Ovary (tissue), 9 donors: Measurements from ENCODE around the gene CMTM4. TPM values are rescaled to one million over a fixed set of nuclear protein-coding genes. Genes with fewer than 3 reads are reported as not detected.
"Not testable (repeated sequence)": the region's sequence is repeated elsewhere in the genome, so short reads cannot be mapped to it uniquely, and the experiment has no call there.

ENCODE experiments used
- DNase-seq, 5 donors: peaks; one replicate each; pipeline ENCODE4 v3.0.0-alpha.2; 2019 to 2020
- H3K27ac ChIP-seq, 2 donors: fragments of 200-600 bp; one replicate each; pipeline versions ENCODE4 v1.5.1 to v1.8.0; 2019 to 2022
- H3K27me3 ChIP-seq: fragments of 200-600 bp; one replicate; pipeline ENCODE4 v1.8.0; 2022
- H3K36me3 ChIP-seq: fragments of 200-600 bp; sonication (generic); one replicate; pipeline ENCODE4 v1.5.1; 2019
- H3K4me1 ChIP-seq: one replicate; pipeline ENCODE4 v1.8.1; 2013; ENCODE audit warnings: mild to moderate bottlenecking, moderate library complexity; ENCODE audit not compliant: insufficient read depth
- H3K4me3 ChIP-seq: fragments of 200-600 bp; sonication (generic); one replicate; pipeline ENCODE4 v1.5.1; 2017
- H3K9me3 ChIP-seq, 2 donors: fragments of 200-600 bp in 1 of 2; sonication (generic) in 1 of 2; one replicate each; pipeline versions ENCODE4 v1.5.1 to v1.8.1; 2013 to 2019; ENCODE audit warnings: mild to moderate bottlenecking in 1 of 2, moderate library complexity in 1 of 2
- CTCF ChIP-seq, 3 donors: fragments of 450-650 bp in 2 of 3; fragments of 200-600 bp in 1 of 3; IDR thresholded peaks; one replicate each; pipeline versions ENCODE4 v1.5.1 to v1.8.0; 2016 to 2022; ENCODE audit warnings: antibody characterized with exemption in 3 of 3, mild to moderate bottlenecking in 1 of 3
- EP300 ChIP-seq: sonication (generic); formaldehyde crosslinking; IDR thresholded peaks from one replicate; pipeline ENCODE4 v1.6.1; 2017; ENCODE audit warnings: antibody characterized with exemption
- POLR2A ChIP-seq: fragments of 450-650 bp; IDR thresholded peaks from one replicate; pipeline ENCODE4 v1.6.1; 2017; ENCODE audit warnings: antibody characterized with exemption, mild to moderate bottlenecking, moderate library complexity
- WGBS, 3 donors: extraction: QIAGEN DNeasy Blood & Tissue Kit in 1 of 3; methylation state at CpG; one replicate each; pipeline versions ENCODE4 v1.1.5 to v1.1.7; 2013 to 2017; 5-methylcytosine and 5-hydroxymethylcytosine counted together
- intact Hi-C, 4 donors: fragments of 100-400 bp; cut with DNase I; formaldehyde crosslinking; loops; one replicate each; pipeline versions ENCODE4 v1.11.0 to v1.15.1; 2022 to 2023
- polyA plus RNA-seq, 2 donors: library from polyadenylated mRNA; stranded (reverse); fragments of 200-250 nt in 1 of 2; fragments of 350-450 nt in 1 of 2; fragmentation: Illumina TruSeq in 1 of 2; extraction: RNeasy Lipid Tissue Mini Kit (QIAGEN cat#74804) in 1 of 2; gene quantifications; one replicate each; pipeline ENCODE4 v1.2.3, GENCODE V29; 2013 to 2014
- small RNA-seq: library from RNA; depleted of rRNA; stranded (forward); fragments of <200 nt; gene quantifications from one replicate; pipeline ENCODE3, GENCODE V24; 2016
- total RNA-seq, 7 donors: library from RNA; depleted of rRNA in 2 of 7; stranded (reverse); fragments of >200 nt in 2 of 7; fragmentation: NEBNext Ultra II Directional in 3 of 7; extraction: Animal tissue kit (Norgen Biotek cat#: 25700) in 3 of 7; gene quantifications; one replicate each; pipeline versions ENCODE4 v1.1.0 to v1.2.4, GENCODE V29; 2016 to 2023
- donor health status: DM: no; HTN: no; CAD: no; lungs with moderate emphysema.
- donor health status: DM: no; HTN: no; CAD: no.
- donor health status: Bipolar disorder and iron deficiency.
- donor health status: DM: yes; HTN: yes; CAD: no.
- donor health status: DM: no; HTN: no; CAD: no.
- donor health status: DM: yes; HTN: yes; CAD: no.

Gene CMTM4
- total and polyA plus RNA-seq, 9 donors: 5.4 to 47.1 (median 13.1) TPM

DNA sequence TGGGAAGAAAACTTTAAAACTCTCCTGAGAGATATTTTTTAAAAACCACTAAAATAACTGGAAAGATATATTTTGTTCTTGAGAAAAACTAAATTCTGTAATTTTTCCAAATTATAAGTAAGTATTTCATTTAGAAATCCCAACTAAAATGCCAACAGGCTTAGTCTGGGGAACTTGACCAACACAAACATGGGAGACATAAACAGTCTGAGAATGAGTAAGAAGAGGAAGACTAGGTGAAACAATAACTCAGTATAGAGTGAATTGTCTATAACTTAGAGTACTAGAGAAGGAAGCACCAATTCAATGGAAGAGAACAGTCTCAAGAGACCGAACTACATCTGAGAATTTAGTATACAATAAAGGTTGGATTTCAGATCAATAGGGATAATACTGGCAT is 127.4 kb downstream of the CMTM4 start:
- WGBS, 3 donors: 94 to 97% (median 94%) methylated on average over 1 of the region's 1 CpG
- H3K9me3 ChIP-seq: no peaks in the 10 kb centered on the region
- H3K36me3 ChIP-seq: no peaks in the 10 kb centered on the region
- peaks cover 1% of the 10 kb centered on the region for H3K4me1 ChIP-seq
- H3K27ac ChIP-seq: no peak overlapping the region
- H3K27me3 ChIP-seq: no peaks in the 10 kb centered on the region
- no peak for DNase-seq
- TF ChIP-seq EP300 (no peak), POLR2A (no peak), CTCF (IDR thresholded peaks at IDR 0.05) (no peak)
- intact Hi-C loops: no loop called here
- H3K4me3 ChIP-seq: no peak overlapping the region

DNA sequence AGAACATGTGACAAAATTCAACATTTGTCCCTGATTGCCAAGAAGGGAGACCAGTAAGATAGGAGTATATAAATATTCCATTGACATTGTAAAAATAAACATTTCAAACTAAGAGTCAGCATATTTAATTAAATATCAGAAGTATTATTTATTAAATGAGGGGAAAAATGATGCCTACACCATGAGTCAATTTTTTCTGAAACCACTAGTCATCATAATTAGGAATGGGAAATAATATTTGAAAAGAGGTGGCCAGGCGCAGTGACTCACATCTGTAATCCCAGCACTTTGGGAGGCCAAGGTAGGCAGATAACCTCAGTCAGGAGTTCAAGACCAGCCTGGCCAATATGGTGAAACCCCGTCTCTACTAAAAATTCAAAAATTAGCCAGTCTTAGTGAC is 128.2 kb downstream of the CMTM4 start:
- no peaks in the 10 kb centered on the region for H3K27me3 ChIP-seq
- H3K4me1 ChIP-seq: peaks cover 1% of the 10 kb centered on the region
- H3K27ac ChIP-seq: no peak overlapping the region
- 72 to 87% (median 82%) methylated on average over 2 of the region's 2 CpGs for WGBS, 3 donors
- TF ChIP-seq EP300 (no peak), POLR2A (no peak), CTCF (IDR thresholded peaks at IDR 0.05) (no peak)
- no peaks in the 10 kb centered on the region for H3K36me3 ChIP-seq
- H3K4me3 ChIP-seq: no peak overlapping the region
- intact Hi-C loops: no loop called here
- DNase-seq: no peak
- H3K9me3 ChIP-seq: no peaks in the 10 kb centered on the region

- H3K4me1 ChIP-seq, intact Hi-C loops, DNase-seq, H3K27me3 ChIP-seq, H3K27ac ChIP-seq, H3K36me3 ChIP-seq, H3K9me3 ChIP-seq, H3K4me3 ChIP-seq: not testable (repeated sequence)
- 94 to 98% (median 95%) methylated on average over 3 of the region's 3 CpGs for WGBS, 3 donors
Observed at GRCh38 chr16:66567270-66567669, 129.3 kb downstream of the CMTM4 start.

DNA sequence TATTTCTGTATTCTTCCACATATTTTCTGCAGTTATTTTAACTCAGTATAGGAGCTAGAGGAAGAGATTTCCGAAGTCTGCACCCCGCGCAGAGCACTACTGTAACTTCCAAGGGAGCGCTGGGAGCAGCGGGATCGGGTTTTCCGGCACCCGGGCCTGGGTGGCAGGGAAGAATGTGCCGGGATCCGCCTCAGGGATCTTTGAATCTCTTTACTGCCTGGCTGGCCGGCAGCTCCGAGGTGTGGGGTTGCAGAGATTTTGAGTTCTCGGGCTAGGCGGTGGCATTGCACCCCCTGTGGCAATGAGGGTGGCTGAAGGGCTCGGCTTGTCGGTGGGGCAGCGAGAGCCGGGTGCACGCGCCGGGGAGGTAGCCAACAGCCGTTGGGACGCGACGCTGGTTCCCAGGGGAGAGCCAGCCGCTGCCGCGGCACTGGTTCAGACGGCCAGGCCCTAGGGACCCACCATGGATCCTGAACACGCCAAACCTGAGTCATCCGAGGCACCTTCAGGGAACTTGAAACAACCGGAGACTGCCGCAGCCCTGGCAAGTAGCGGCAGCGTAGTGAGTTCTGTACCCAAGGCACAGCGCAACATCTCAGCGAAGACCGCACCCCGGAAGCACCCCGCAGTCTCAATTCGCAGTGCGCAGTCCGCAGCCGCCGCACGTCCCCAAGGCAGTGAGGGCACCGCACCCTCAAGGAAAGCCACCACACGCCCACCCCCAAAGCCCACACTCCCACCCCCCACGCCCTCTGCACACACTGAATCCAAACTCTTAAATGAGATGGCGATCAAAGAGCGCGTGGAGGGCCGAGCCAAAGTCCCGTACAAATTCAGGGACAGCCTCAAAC is 130.3 kb downstream of the CMTM4 start, which contains the start of gene CMTM1:
TSS of gene CMTM1 (plus strand) at position 389 of the 851 bp plus-strand sequence. CDS start at position 464, 75 bp downstream.
- no peaks in the 10 kb centered on the region for H3K9me3 ChIP-seq
- no peak within 1 kb of the TSS for H3K27ac ChIP-seq
- no peaks in the 10 kb centered on the region for H3K36me3 ChIP-seq
- H3K27me3 ChIP-seq: no peaks in the 10 kb centered on the region
- no peak within 1 kb of the TSS for H3K4me3 ChIP-seq
- DNase-seq: no peak
- intact Hi-C loops: no loop called here
- 93 to 94% (median 93%) methylated on average over 49 to 54 of the region's 54 CpGs for WGBS, 3 donors
- H3K4me1 ChIP-seq: no peaks in the 10 kb centered on the region
- no peak for TF ChIP-seq EP300
- TF ChIP-seq POLR2A: no peak
- TF ChIP-seq CTCF (IDR thresholded peaks at IDR 0.05): no peak

Small RNA genes within 50 kb of the gene (small RNA-seq; reads per million reads assigned to genes)
- not detected for gene CKLF-CMTM1

Other genes starting within 250 kb of the CMTM4 start
- gene TK2, start 146.6 kb downstream of the CMTM4 start, total RNA-seq: 10 to 100 TPM; 17.0 to 42.0 (median 34.0) TPM
- gene TK2, start 146.6 kb downstream of the CMTM4 start, polyA plus RNA-seq: 10 to 100 TPM; 21.1 to 80.6 TPM
- gene CKLF, start 144.2 kb downstream of the CMTM4 start, total RNA-seq: 10 to 100 TPM; 22.3 to 46.8 (median 30.6) TPM
- gene CKLF, start 144.2 kb downstream of the CMTM4 start, polyA plus RNA-seq: 10 to 100 TPM; 34.2 to 36.7 TPM
- 1 to 10 TPM; 1.0 to 7.1 (median 4.9) TPM for gene CMTM1, start 130.3 kb downstream of the CMTM4 start, total RNA-seq
- gene CMTM1, start 130.3 kb downstream of the CMTM4 start, polyA plus RNA-seq: under 1 TPM; 0.22 to 0.54 TPM
- 1 to 10 TPM in 1 of 7 donors, under 1 TPM in 1, not detected in 5; 0.38 to 1.8 TPM for gene CMTM2, start 117.3 kb downstream of the CMTM4 start, total RNA-seq
- under 1 TPM in 1 of 2 donors, not detected in 1; 0.21 TPM for gene CMTM2, start 117.3 kb downstream of the CMTM4 start, polyA plus RNA-seq
- 10 to 100 TPM; 22.9 to 60.5 (median 43.2) TPM for gene CMTM3, start 92.0 kb downstream of the CMTM4 start, total RNA-seq
- gene CMTM3, start 92.0 kb downstream of the CMTM4 start, polyA plus RNA-seq: 10 to 100 TPM; 36.7 to 43.5 TPM
- gene DYNC1LI2, start 54.9 kb upstream of the CMTM4 start, total RNA-seq: 100 to 1,000 TPM in 3 of 7 donors, 10 to 100 TPM in 4; 71.3 to 116 (median 94.8) TPM
- gene DYNC1LI2, start 54.9 kb upstream of the CMTM4 start, polyA plus RNA-seq: 10 to 100 TPM; 44.3 to 91.3 TPM
- gene TERB1, start 104.8 kb upstream of the CMTM4 start, total RNA-seq: under 1 TPM in 3 of 7 donors, not detected in 4; 0.27 to 0.50 (median 0.35) TPM
- under 1 TPM in 1 of 2 donors, not detected in 1; 0.04 TPM for gene TERB1, start 104.8 kb upstream of the CMTM4 start, polyA plus RNA-seq
- gene NAE1, start 134.2 kb upstream of the CMTM4 start, total RNA-seq: 10 to 100 TPM; 38.3 to 63.7 (median 54.0) TPM
- gene NAE1, start 134.2 kb upstream of the CMTM4 start, polyA plus RNA-seq: 10 to 100 TPM; 41.8 to 44.4 TPM
- not detected for gene CA7, start 147.7 kb upstream of the CMTM4 start, total RNA-seq
- gene CA7, start 147.7 kb upstream of the CMTM4 start, polyA plus RNA-seq: not detected
- 10 to 100 TPM in 5 of 7 donors, 1 to 10 TPM in 2; 3.9 to 23.3 (median 18.5) TPM for gene PDP2, start 183.8 kb upstream of the CMTM4 start, total RNA-seq
- gene PDP2, start 183.8 kb upstream of the CMTM4 start, polyA plus RNA-seq: 10 to 100 TPM in 1 of 2 donors, 1 to 10 TPM in 1; 9.4 to 27.9 TPM
- 10 to 100 TPM in 1 of 7 donors, 1 to 10 TPM in 1, under 1 TPM in 3, not detected in 2; 0.12 to 19.2 (median 0.57) TPM for gene CDH16, start 222.1 kb upstream of the CMTM4 start, total RNA-seq
- gene CDH16, start 222.1 kb upstream of the CMTM4 start, polyA plus RNA-seq: not detected
- gene RRAD, start 228.8 kb upstream of the CMTM4 start, total RNA-seq: 10 to 100 TPM in 5 of 7 donors, 1 to 10 TPM in 2; 5.6 to 43.1 (median 12.1) TPM
- gene RRAD, start 228.8 kb upstream of the CMTM4 start, polyA plus RNA-seq: 10 to 100 TPM in 1 of 2 donors, 1 to 10 TPM in 1; 2.3 to 22.3 TPM
- gene CIAO2B, start 237.7 kb upstream of the CMTM4 start, total RNA-seq: 10 to 100 TPM; 57.7 to 77.8 (median 66.7) TPM
- 100 to 1,000 TPM in 1 of 2 donors, 10 to 100 TPM in 1; 40.1 to 150 TPM for gene CIAO2B, start 237.7 kb upstream of the CMTM4 start, polyA plus RNA-seq
- gene CES2, start 238.8 kb upstream of the CMTM4 start, total RNA-seq: 10 to 100 TPM; 25.5 to 51.9 (median 42.2) TPM
- 10 to 100 TPM; 29.4 to 38.9 TPM for gene CES2, start 238.8 kb upstream of the CMTM4 start, polyA plus RNA-seq